ENCODE measurements around the gene CCNK.

CCNK gene

GRCh38 chr14:99537399-99537798 lies 56.2 kb downstream of the CCNK start:
- no peak for DNase-seq (ENCODE audit: low spot score)

GRCh38 chr14:99538275-99538674 lies 57.1 kb downstream of the CCNK start:
- DNase-seq (ENCODE audit: low spot score), result no peak

GRCh38 chr14:99538733-99539132 lies 57.5 kb downstream of the CCNK start:
- no peak for DNase-seq (ENCODE audit: low spot score)

GRCh38 chr14:99539491-99539890 lies 58.3 kb downstream of the CCNK start:
- DNase-seq (ENCODE audit: low spot score), result no peak

- DNase-seq (ENCODE audit: low spot score), result peak; percentile 86
These were observed 59.2 kb downstream of the CCNK start for GRCh38 chr14:99540196-99541032.

- no peak for DNase-seq (ENCODE audit: low spot score)
These were observed 60.0 kb downstream of the CCNK start for GRCh38 chr14:99541211-99541610.

- peak; percentile 67 for DNase-seq (ENCODE audit: low spot score)
These were observed 60.7 kb downstream of the CCNK start for GRCh38 chr14:99541677-99542470.

GRCh38 chr14:99542566-99542965 lies 61.4 kb downstream of the CCNK start:
- DNase-seq (ENCODE audit: low spot score), result no peak

GRCh38 chr14:99543370-99543769 lies 62.2 kb downstream of the CCNK start:
- no peak for DNase-seq (ENCODE audit: low spot score)

- no peak for DNase-seq (ENCODE audit: low spot score)
These were observed 62.8 kb downstream of the CCNK start for GRCh38 chr14:99543985-99544384.

GRCh38 chr14:99544991-99545390 lies 63.8 kb downstream of the CCNK start:
- no peak for DNase-seq (ENCODE audit: low spot score)

GRCh38 chr14:99545586-99545985 lies 64.4 kb downstream of the CCNK start:
- DNase-seq (ENCODE audit: low spot score), result no peak

GRCh38 chr14:99546234-99546879 lies 65.1 kb downstream of the CCNK start:
- peak; percentile 66 for DNase-seq (ENCODE audit: low spot score)

GRCh38 chr14:99548255-99548654 lies 67.0 kb downstream of the CCNK start:
- DNase-seq (ENCODE audit: low spot score), result no peak

GRCh38 chr14:99548871-99549515 lies 67.8 kb downstream of the CCNK start:
- no peak for DNase-seq (ENCODE audit: low spot score)

GRCh38 chr14:99549684-99550083 lies 68.5 kb downstream of the CCNK start:
- no peak for DNase-seq (ENCODE audit: low spot score)

GRCh38 chr14:99550387-99550992 lies 69.3 kb downstream of the CCNK start:
- DNase-seq (ENCODE audit: low spot score), result no peak

GRCh38 chr14:99551034-99551922 lies 70.1 kb downstream of the CCNK start:
- DNase-seq (ENCODE audit: low spot score), result no peak

- DNase-seq (ENCODE audit: low spot score), result no peak
These were observed 70.9 kb downstream of the CCNK start for GRCh38 chr14:99552021-99552553.

GRCh38 chr14:99552572-99553216 lies 71.5 kb downstream of the CCNK start:
- no peak for DNase-seq (ENCODE audit: low spot score)

All from D341Med (cell line).